Smooth muscle cell (in vitro differentiated cells): Measurements from ENCODE around the gene ABI3BP. TPM values are rescaled to one million over a fixed set of nuclear protein-coding genes. Genes with fewer than 3 reads are reported as not detected.
A peak's percentile ranks its signal among the peaks of the same experiment; 100 is the strongest.

Source experiments
- DNase-seq: peaks from one replicate; lab custom pipeline; 2025; ENCODE audit not compliant: unreplicated experiment; lab: John Stamatoyannopoulos, UW
- H2AFZ ChIP-seq: fragments of 200-600 bp; sonication (generic); 2 replicates; pipeline ENCODE4 v1.6.0; 2016; ENCODE audit warnings: antibody characterized with exemption, low read depth, mild to moderate bottlenecking
- H3F3A ChIP-seq: fragments of 200-600 bp; sonication (generic); 2 replicates; pipeline ENCODE4 v1.6.0; 2017; ENCODE audit warnings: antibody characterized with exemption, low read depth
- H3K27ac ChIP-seq: fragments of 200-600 bp; sonication (generic); 2 replicates; pipeline ENCODE4 v1.5.1; 2016; ENCODE audit warnings: low read depth, mild to moderate bottlenecking
- H3K27me3 ChIP-seq: fragments of 200-600 bp; sonication (generic); 2 replicates; pipeline ENCODE4 v1.6.1; 2016; ENCODE audit warnings: low read depth, mild to moderate bottlenecking
- H3K36me3 ChIP-seq: fragments of 200-600 bp; sonication (generic); 2 replicates; pipeline ENCODE4 v1.5.1; 2016; ENCODE audit warnings: low read depth
- H3K4me1 ChIP-seq: fragments of 200-600 bp; sonication (generic); 2 replicates; pipeline ENCODE4 v1.5.1; 2016; ENCODE audit warnings: low read depth
- H3K4me2 ChIP-seq: fragments of 200-600 bp; sonication (generic); 2 replicates; pipeline ENCODE4 v1.6.0; 2016; ENCODE audit warnings: mild to moderate bottlenecking
- H3K4me3 ChIP-seq: fragments of 200-600 bp; sonication (generic); 2 replicates; pipeline ENCODE4 v1.5.1; 2016; ENCODE audit warnings: mild to moderate bottlenecking
- H3K79me2 ChIP-seq: fragments of 200-600 bp; sonication (generic); 2 replicates; pipeline ENCODE4 v1.6.0; 2016; ENCODE audit warnings: low read depth, mild to moderate bottlenecking
- H3K9ac ChIP-seq: fragments of 200-600 bp; sonication (generic); 2 replicates; pipeline ENCODE4 v1.6.0; 2016; ENCODE audit warnings: low read depth
- H3K9me3 ChIP-seq: fragments of 200-600 bp; sonication (generic); replicated peaks from 2 replicates; pipeline ENCODE4 v1.5.1; 2016; ENCODE audit warnings: low read depth
- H4K20me1 ChIP-seq: fragments of 200-600 bp; sonication (generic); 2 replicates; pipeline ENCODE4 v1.6.0; 2016; ENCODE audit warnings: low read depth
- WGBS: methylation state at CpG from one replicate; pipeline ENCODE4 v1.1.7; 2016; ENCODE audit warnings: low lambda C conversion rate; 5-methylcytosine and 5-hydroxymethylcytosine counted together
- polyA plus RNA-seq: library from polyadenylated mRNA; unstranded; fragments of >200 nt; fragmentation: Nextera tagmentation; extraction: Ambion mirVana; gene quantifications from 2 replicates; pipeline ENCODE4 v1.2.1, GENCODE V29; 2016
- total RNA-seq: library from RNA; depleted of rRNA; stranded (reverse); fragments of >200 nt; gene quantifications from 2 replicates; pipeline ENCODE4 v1.2.3, GENCODE V29; 2014
- TF ChIP-seq, protein P1 (sequence below): fragments of 200-600 bp; sonication (generic); IDR thresholded peaks from 2 replicates; pipeline ENCODE4 v1.5.1; 2017; ENCODE audit warnings: borderline replicate concordance, mild to moderate bottlenecking, antibody characterized with exemption; ENCODE audit not compliant: insufficient read depth, poor library complexity, severe bottlenecking

Gene ABI3BP
- total and polyA plus RNA-seq, 2 experiments from 2014 or later = 0.47 to 0.58 TPM

GRCh38 chr3:100753846-100754245, 239.4 kb downstream of the ABI3BP start:
- Histone ChIP-seq H3K9me3 (no peaks in the 10 kb centered on the region), H3K9ac (no peak overlapping the region), H3K36me3 (peaks cover 28% of the 10 kb centered on the region), H3K4me3 (no peak overlapping the region), H3K27me3 (no peaks in the 10 kb centered on the region), H3F3A (peaks cover 7% of the 10 kb centered on the region), H3K79me2 (no peaks in the 10 kb centered on the region), H3K4me1 (no peaks in the 10 kb centered on the region), H3K4me2 (no peak overlapping the region), H3K27ac (no peak overlapping the region), H4K20me1 (peaks cover 58% of the 10 kb centered on the region), H2AFZ (no peak overlapping the region)
- 85% methylated on average over 2 of the region's 2 CpGs for WGBS
- DNase-seq = no peak
- TF ChIP-seq, protein P1, sequence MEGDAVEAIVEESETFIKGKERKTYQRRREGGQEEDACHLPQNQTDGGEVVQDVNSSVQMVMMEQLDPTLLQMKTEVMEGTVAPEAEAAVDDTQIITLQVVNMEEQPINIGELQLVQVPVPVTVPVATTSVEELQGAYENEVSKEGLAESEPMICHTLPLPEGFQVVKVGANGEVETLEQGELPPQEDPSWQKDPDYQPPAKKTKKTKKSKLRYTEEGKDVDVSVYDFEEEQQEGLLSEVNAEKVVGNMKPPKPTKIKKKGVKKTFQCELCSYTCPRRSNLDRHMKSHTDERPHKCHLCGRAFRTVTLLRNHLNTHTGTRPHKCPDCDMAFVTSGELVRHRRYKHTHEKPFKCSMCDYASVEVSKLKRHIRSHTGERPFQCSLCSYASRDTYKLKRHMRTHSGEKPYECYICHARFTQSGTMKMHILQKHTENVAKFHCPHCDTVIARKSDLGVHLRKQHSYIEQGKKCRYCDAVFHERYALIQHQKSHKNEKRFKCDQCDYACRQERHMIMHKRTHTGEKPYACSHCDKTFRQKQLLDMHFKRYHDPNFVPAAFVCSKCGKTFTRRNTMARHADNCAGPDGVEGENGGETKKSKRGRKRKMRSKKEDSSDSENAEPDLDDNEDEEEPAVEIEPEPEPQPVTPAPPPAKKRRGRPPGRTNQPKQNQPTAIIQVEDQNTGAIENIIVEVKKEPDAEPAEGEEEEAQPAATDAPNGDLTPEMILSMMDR = no peak

DNA sequence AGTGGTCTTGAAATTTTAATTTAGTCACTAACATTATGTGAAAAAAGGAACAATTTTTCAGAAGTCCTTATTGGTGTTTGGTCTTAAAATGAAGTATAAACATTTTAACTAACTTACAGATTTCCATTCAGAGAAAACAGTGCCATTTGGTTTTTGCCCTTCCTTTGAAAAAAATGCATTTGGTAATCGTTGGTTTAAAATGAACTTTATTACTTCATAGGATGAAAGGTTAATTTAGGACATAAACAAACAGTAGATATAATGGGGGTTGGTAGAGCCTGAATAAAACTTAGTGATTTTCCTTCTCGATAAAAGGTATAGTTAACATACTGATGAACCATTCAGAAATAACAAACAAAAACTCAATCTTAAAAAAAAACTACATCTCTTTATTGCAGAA, 244.3 kb downstream of the ABI3BP start:
- no peak for DNase-seq
- Histone ChIP-seq H3K9me3 (no peaks in the 10 kb centered on the region), H3K27ac (no peak overlapping the region), H3K4me3 (no peak overlapping the region), H3K79me2 (no peaks in the 10 kb centered on the region), H4K20me1 (peaks cover 94% of the 10 kb centered on the region), H3K4me1 (no peaks in the 10 kb centered on the region), H3K9ac (no peak overlapping the region), H3F3A (peaks cover 5% of the 10 kb centered on the region), H3K36me3 (peaks cover 55% of the 10 kb centered on the region), H3K27me3 (no peaks in the 10 kb centered on the region), H2AFZ (no peak overlapping the region), H3K4me2 (no peak overlapping the region)
- WGBS = 53% methylated on average over 2 of the region's 2 CpGs
- TF ChIP-seq, protein P1 = no peak

- no peaks in the 10 kb centered on the region for H3K79me2 ChIP-seq
- WGBS = 97% methylated on average over 6 of the region's 6 CpGs
- H3K27ac ChIP-seq = no peak overlapping the region
- no peaks in the 10 kb centered on the region for H3K4me1 ChIP-seq
- peaks cover 96% of the 10 kb centered on the region for H4K20me1 ChIP-seq
- no peak overlapping the region for H3K9ac ChIP-seq
- H2AFZ ChIP-seq = no peak overlapping the region
- no peak overlapping the region for H3K4me2 ChIP-seq
- H3K4me3 ChIP-seq = no peak overlapping the region
- no peak for DNase-seq
- TF ChIP-seq, protein P1 = no peak
- no peaks in the 10 kb centered on the region for H3K9me3 ChIP-seq
- peaks cover 5% of the 10 kb centered on the region for H3F3A ChIP-seq
- peaks cover 56% of the 10 kb centered on the region for H3K36me3 ChIP-seq
- no peaks in the 10 kb centered on the region for H3K27me3 ChIP-seq
These were observed 245.0 kb downstream of the ABI3BP start for GRCh38 chr3:100748220-100748619.

DNA sequence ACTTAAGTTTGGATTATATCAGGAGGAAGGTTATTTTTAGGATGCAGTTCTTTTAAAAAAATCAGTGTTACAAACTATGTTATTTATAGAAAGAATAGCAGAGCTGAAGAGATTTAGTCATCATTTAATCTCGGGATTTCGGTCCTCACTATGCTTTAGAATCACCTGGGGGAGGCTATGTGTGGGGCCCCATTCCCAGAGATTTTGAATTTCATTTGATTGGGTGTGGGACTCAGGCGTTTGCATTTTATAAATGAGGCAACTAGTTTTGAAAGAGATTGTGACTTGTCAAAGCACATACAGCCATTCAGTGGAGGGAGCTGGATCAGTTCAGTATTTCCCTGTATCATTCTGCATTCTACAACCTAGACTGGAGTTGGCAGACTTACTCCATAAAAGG, 247.1 kb downstream of the ABI3BP start:
- Histone ChIP-seq H3K9me3 (no peaks in the 10 kb centered on the region), H3K4me2 (no peak overlapping the region), H3K27ac (peak overlapping the region; percentile 16), H3K4me3 (no peak overlapping the region), H3K27me3 (no peaks in the 10 kb centered on the region), H4K20me1 (peaks cover 98% of the 10 kb centered on the region), H3K4me1 (no peaks in the 10 kb centered on the region), H3K79me2 (peaks cover 3% of the 10 kb centered on the region), H3K9ac (no peak overlapping the region), H3F3A (peaks cover 5% of the 10 kb centered on the region), H2AFZ (no peak overlapping the region), H3K36me3 (peaks cover 67% of the 10 kb centered on the region)
- TF ChIP-seq, protein P1 = no peak
- no peak for DNase-seq
- WGBS = 91% methylated on average over 3 of the region's 3 CpGs
